Endodermal cell (in vitro differentiated cells): ENCODE results near the gene TRIO. TPM values are rescaled to one million over a fixed set of nuclear protein-coding genes. Genes with fewer than 3 reads are reported as not detected.

ENCODE experiments used
- DNase-seq: peaks from one replicate; pipeline ENCODE4 v3.0.0-alpha.2; 2017
- H3K27ac ChIP-seq: 2 replicates; pipeline ENCODE4 v1.5.1; 2013; ENCODE audit warnings: mild to moderate bottlenecking, low read depth, low read length, moderate library complexity
- H3K27me3 ChIP-seq: 2 replicates; pipeline ENCODE4 v1.6.1; 2013; ENCODE audit warnings: mild to moderate bottlenecking, low read length, moderate library complexity; ENCODE audit not compliant: insufficient read depth, control insufficient read depth, poor library complexity, severe bottlenecking
- H3K36me3 ChIP-seq: 2 replicates; pipeline ENCODE4 v1.7.0; 2013; ENCODE audit warnings: mild to moderate bottlenecking, low read length, moderate library complexity; ENCODE audit not compliant: control insufficient read depth, insufficient read depth
- H3K4me1 ChIP-seq: one replicate; pipeline ENCODE4 v1.7.0; 2013; ENCODE audit warnings: low read length; ENCODE audit not compliant: control insufficient read depth, insufficient read depth
- H3K4me3 ChIP-seq: 2 replicates; pipeline ENCODE4 v1.5.1; 2013; ENCODE audit warnings: mild to moderate bottlenecking, low read length, moderate library complexity
- H3K9ac ChIP-seq: 2 replicates; pipeline ENCODE4 v1.6.1; 2013; ENCODE audit warnings: mild to moderate bottlenecking, low read length, moderate library complexity; ENCODE audit not compliant: poor library complexity, severe bottlenecking; ENCODE audit errors: extremely low read depth
- H3K9me3 ChIP-seq: 2 replicates; pipeline ENCODE4 v1.6.1; 2013; ENCODE audit warnings: mild to moderate bottlenecking, low read length, moderate library complexity; ENCODE audit not compliant: control insufficient read depth
- H3K27ac Mint-ChIP-seq: 2 replicates; pipeline ENCODE4 v1.8.0; 2020; ENCODE audit warnings: mixed read lengths
- H3K27me3 Mint-ChIP-seq: 2 replicates; pipeline ENCODE4 v1.8.0; 2021; ENCODE audit warnings: mild to moderate bottlenecking, mixed read lengths; ENCODE audit not compliant: insufficient read depth
- H3K36me3 Mint-ChIP-seq: 2 replicates; pipeline ENCODE4 v1.8.0; 2020; ENCODE audit warnings: low read depth, mixed read lengths
- H3K4me1 Mint-ChIP-seq: 2 replicates; pipeline ENCODE4 v1.8.0; 2020; ENCODE audit warnings: mixed read lengths
- H3K4me3 Mint-ChIP-seq: 2 replicates; pipeline ENCODE4 v1.8.0; 2020; ENCODE audit warnings: mild to moderate bottlenecking, moderate library complexity, mixed read lengths
- H3K9me3 Mint-ChIP-seq: 2 replicates; pipeline ENCODE4 v1.8.0; 2020; ENCODE audit warnings: mild to moderate bottlenecking, mixed read lengths
- WGBS, 2 experiments: methylation state at CpG; one replicate each; pipeline versions ENCODE4 v1.1.5 to v1.1.7; 2013; ENCODE audit warnings: missing lambda C conversion rate in 2 of 2, mixed read lengths in 1 of 2; ENCODE audit not compliant: insufficient coverage in 1 of 2, insufficient read length in 1 of 2; 5-methylcytosine and 5-hydroxymethylcytosine counted together
- total RNA-seq, 2 donors: library from RNA; stranded (reverse); fragmentation: NEBNext Ultra II Directional in 1 of 2; extraction: Animal tissue kit (Norgen Biotek cat#: 25700) in 1 of 2; gene quantifications; 2 replicates in 1 of 2; 3 replicates in 1 of 2; pipeline ENCODE4 v1.2.1, GENCODE V29; 2021
- TF ChIP-seq, protein P1 (sequence below): fragments of 200-600 bp; sonication (generic); conservative IDR thresholded peaks from 2 replicates; pipeline ENCODE4 v1.5.0; 2021; ENCODE audit warnings: antibody characterized with exemption, mild to moderate bottlenecking

Gene TRIO
- total RNA-seq, 2 donors from 2014 or later = 88.3 to 109 TPM

DNA sequence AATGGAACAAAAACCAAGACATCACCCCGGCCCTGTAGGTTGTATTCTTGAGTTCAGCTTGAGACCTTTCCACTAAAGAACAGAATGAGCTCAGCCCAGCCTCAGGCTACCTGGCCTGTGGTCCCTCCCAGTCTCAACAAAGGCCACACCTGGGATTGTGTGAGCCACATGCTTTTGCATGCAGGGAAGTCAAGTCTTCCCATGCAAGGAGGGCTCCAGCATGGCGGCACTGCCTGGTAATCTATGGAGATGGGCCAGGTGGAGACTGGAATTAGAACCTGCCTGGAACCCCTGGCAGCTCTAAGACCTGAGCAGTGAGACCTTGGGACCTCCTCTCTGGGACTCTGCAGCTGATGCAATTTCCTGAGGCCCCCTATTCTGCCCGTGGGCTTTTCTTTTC, 389.0 kb downstream of the TRIO start:
- Mint-ChIP-seq H3K27me3 (no peaks in the 10 kb centered on the region), H3K4me3 (no peak overlapping the region), H3K9me3 (no peaks in the 10 kb centered on the region), H3K27ac (no peak overlapping the region), H3K36me3 (no peaks in the 10 kb centered on the region), H3K4me1 (peaks cover 8% of the 10 kb centered on the region)
- Histone ChIP-seq H3K9ac (no peak overlapping the region), H3K36me3 (no peaks in the 10 kb centered on the region), H3K9me3 (no peaks in the 10 kb centered on the region), H3K27me3 (no peaks in the 10 kb centered on the region), H3K27ac (no peak overlapping the region), H3K4me1 (no peaks in the 10 kb centered on the region), H3K4me3 (no peak overlapping the region)
- 87 to 93% methylated on average over 2 to 3 of the region's 3 CpGs for WGBS, 2 experiments
- no peak for DNase-seq
- TF ChIP-seq, protein P1, sequence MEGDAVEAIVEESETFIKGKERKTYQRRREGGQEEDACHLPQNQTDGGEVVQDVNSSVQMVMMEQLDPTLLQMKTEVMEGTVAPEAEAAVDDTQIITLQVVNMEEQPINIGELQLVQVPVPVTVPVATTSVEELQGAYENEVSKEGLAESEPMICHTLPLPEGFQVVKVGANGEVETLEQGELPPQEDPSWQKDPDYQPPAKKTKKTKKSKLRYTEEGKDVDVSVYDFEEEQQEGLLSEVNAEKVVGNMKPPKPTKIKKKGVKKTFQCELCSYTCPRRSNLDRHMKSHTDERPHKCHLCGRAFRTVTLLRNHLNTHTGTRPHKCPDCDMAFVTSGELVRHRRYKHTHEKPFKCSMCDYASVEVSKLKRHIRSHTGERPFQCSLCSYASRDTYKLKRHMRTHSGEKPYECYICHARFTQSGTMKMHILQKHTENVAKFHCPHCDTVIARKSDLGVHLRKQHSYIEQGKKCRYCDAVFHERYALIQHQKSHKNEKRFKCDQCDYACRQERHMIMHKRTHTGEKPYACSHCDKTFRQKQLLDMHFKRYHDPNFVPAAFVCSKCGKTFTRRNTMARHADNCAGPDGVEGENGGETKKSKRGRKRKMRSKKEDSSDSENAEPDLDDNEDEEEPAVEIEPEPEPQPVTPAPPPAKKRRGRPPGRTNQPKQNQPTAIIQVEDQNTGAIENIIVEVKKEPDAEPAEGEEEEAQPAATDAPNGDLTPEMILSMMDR = no peak

DNA sequence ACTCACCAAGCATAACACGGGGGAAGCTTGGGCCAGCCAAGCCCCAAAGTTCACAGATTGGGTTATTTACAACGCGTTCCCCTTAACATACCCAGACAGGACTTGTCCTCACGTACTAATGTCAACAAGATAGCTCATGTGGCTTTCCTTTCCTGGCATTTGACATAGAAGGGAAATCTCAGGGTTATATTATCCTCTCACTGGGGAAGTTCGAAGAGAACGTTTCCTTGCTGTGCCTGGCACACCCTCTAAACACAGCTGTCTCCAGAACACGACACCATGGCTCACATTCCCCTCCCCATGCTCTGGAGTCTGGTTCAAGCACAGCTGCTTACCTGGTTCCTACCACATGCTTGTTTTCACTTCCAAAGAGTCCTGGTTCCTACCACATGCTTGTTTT, 391.6 kb downstream of the TRIO start:
- DNase-seq = no peak
- no peak overlapping the region for H3K27ac ChIP-seq
- TF ChIP-seq, protein P1 = no peak
- H3K4me1 Mint-ChIP-seq = peaks cover 8% of the 10 kb centered on the region
- H3K9ac ChIP-seq = no peak overlapping the region
- H3K36me3 Mint-ChIP-seq = peaks cover 2% of the 10 kb centered on the region
- no peaks in the 10 kb centered on the region for H3K9me3 ChIP-seq
- WGBS, 2 experiments = 74 to 80% methylated on average over 7 of the region's 7 CpGs
- H3K27ac Mint-ChIP-seq = no peak overlapping the region
- H3K9me3 Mint-ChIP-seq = no peaks in the 10 kb centered on the region
- no peaks in the 10 kb centered on the region for H3K27me3 ChIP-seq
- H3K36me3 ChIP-seq = no peaks in the 10 kb centered on the region
- H3K27me3 Mint-ChIP-seq = no peaks in the 10 kb centered on the region
- no peak overlapping the region for H3K4me3 ChIP-seq
- no peaks in the 10 kb centered on the region for H3K4me1 ChIP-seq
- H3K4me3 Mint-ChIP-seq = no peak overlapping the region

DNA sequence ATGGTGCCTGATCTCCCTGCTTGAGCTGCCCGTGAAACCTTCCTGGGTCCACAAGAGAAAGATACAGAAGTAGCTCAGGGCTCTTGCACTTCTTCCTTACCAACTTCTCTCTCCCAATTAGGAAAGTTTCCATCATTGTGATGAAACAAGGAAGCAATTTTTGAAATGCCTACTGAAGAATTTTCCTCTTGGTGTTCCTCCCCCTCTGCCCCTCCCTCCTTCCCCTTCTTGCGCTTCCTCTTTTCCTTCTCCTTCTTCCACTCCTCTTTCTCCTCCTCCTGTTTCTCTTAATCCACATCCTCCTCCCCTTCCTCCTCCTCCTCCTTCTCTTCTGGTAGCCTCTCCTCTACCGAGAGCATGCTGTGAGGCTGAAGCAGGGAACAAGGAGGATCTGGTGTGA, 402.2 kb downstream of the TRIO start:
- H3K4me3 Mint-ChIP-seq = no peak overlapping the region
- no peak for DNase-seq
- H3K36me3 Mint-ChIP-seq = no peaks in the 10 kb centered on the region
- no peaks in the 10 kb centered on the region for H3K27me3 ChIP-seq
- peaks cover 2% of the 10 kb centered on the region for H3K9me3 Mint-ChIP-seq
- no peaks in the 10 kb centered on the region for H3K4me1 ChIP-seq
- peaks cover 5% of the 10 kb centered on the region for H3K9me3 ChIP-seq
- H3K9ac ChIP-seq = no peak overlapping the region
- TF ChIP-seq, protein P1 = no peak
- H3K27ac ChIP-seq = no peak overlapping the region
- H3K27ac Mint-ChIP-seq = no peak overlapping the region
- H3K27me3 Mint-ChIP-seq = peaks cover 1% of the 10 kb centered on the region
- no peak overlapping the region for H3K4me3 ChIP-seq
- no peaks in the 10 kb centered on the region for H3K36me3 ChIP-seq
- 67% methylated on average over 3 of the region's 3 CpGs; no CpG with 5 or more reads in 1 of the 2 experiments for WGBS, 2 experiments
- peaks cover 3% of the 10 kb centered on the region for H3K4me1 Mint-ChIP-seq
